H1 (cell line): Measurements from ENCODE around the gene HOXC13.

Source experiments
- HDAC6 ChIP-seq: IDR thresholded peaks from one replicate; pipeline ENCODE4 v1.7.1; 2012; ENCODE audit warnings: low read depth, mild to moderate bottlenecking, inconsistent platforms, low read length, moderate library complexity
- KDM5A ChIP-seq: fragments of 200-600 bp; IDR thresholded peaks from 2 replicates; pipeline ENCODE4 v1.7.1; 2012; ENCODE audit warnings: mild to moderate bottlenecking, low read length, inconsistent platforms, mixed read lengths
- POLR2A ChIP-seq, 2 experiments: IDR thresholded peaks; 1 replicate in 1 of 2; 2 replicates in 1 of 2; pipeline ENCODE4 v1.6.1; 2011; ENCODE audit warnings: low read depth in 2 of 2, low read length in 2 of 2, mild to moderate bottlenecking in 2 of 2; ENCODE audit errors: control extremely low read depth in 1 of 2
- RAD21 ChIP-seq, 2 experiments: IDR thresholded peaks in 1 of 2; conservative IDR thresholded peaks in 1 of 2; 2 replicates each; pipeline ENCODE4 v1.6.1; 2011; ENCODE audit warnings: low read depth in 2 of 2, low read length in 2 of 2, improper control_type of control experiment in 1 of 2, inconsistent platforms in 1 of 2, mild to moderate bottlenecking in 1 of 2, moderate library complexity in 1 of 2
- SRF ChIP-seq: IDR thresholded peaks from 2 replicates; pipeline ENCODE4 v1.6.1; 2011; ENCODE audit warnings: mild to moderate bottlenecking, low read depth, low read length, moderate library complexity
- TF ChIP-seq, protein P1 (sequence below), 3 experiments: IDR thresholded peaks; 1 replicate in 2 of 3; 2 replicates in 1 of 3; pipeline versions ENCODE4 v1.5.1 to v1.6.1; 2011; ENCODE audit warnings: low read length in 3 of 3, mild to moderate bottlenecking in 3 of 3, inconsistent platforms in 2 of 3, low read depth in 1 of 3, moderate library complexity in 1 of 3; ENCODE audit not compliant: insufficient read depth in 1 of 3; ENCODE audit errors: control extremely low read depth in 1 of 3

DNA sequence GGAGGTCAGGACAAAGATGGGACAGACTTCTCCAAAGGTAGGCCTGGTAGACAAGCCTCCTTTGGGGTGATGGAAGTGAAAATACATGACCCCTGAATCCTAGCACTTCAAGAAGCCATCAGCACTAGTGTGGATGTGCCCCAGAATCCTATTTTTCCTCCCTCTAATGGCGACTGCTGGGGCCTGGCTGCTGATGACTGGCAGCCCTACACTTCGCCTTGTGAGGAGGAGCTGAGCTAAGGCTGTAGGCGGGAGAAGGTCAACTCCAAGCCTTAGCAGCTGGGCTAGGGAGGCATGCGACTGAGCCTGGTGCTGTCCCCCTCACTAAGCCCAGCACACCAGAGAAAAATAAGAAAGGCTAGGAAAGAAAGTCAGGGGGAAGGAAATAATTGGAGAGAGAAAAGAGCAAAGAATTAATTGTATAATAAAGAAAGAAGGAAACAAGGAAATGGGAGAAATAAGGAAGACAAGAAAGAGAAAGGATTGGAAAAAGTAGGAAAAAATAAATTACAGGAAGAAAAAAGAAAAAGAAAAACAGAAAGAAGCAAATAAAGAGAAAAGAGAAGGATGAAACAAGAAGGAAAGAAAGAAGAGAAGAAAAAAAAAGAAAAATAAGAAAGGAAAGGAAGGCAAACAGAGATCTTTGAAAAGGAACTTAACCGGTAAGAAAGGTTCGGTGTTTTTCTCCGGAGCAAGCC lies 41.6 kb downstream of the HOXC13 start:
- TF ChIP-seq HDAC6 (no peak), SRF (no peak), RAD21 (IDR thresholded peaks at IDR 0.05 in 1 of 2, conservative IDR thresholded peaks at IDR 0.05 in 1 of 2; ENCODE audit: low read depth in 2 of 2, low read length in 2 of 2) (no peak), KDM5A (no peak), POLR2A (IDR thresholded peaks at IDR 0.05; ENCODE audit: control extremely low read depth in 1 of 2, low read depth in 2 of 2, low read length in 2 of 2) (no peak)
- TF ChIP-seq, protein P1, sequence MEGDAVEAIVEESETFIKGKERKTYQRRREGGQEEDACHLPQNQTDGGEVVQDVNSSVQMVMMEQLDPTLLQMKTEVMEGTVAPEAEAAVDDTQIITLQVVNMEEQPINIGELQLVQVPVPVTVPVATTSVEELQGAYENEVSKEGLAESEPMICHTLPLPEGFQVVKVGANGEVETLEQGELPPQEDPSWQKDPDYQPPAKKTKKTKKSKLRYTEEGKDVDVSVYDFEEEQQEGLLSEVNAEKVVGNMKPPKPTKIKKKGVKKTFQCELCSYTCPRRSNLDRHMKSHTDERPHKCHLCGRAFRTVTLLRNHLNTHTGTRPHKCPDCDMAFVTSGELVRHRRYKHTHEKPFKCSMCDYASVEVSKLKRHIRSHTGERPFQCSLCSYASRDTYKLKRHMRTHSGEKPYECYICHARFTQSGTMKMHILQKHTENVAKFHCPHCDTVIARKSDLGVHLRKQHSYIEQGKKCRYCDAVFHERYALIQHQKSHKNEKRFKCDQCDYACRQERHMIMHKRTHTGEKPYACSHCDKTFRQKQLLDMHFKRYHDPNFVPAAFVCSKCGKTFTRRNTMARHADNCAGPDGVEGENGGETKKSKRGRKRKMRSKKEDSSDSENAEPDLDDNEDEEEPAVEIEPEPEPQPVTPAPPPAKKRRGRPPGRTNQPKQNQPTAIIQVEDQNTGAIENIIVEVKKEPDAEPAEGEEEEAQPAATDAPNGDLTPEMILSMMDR (IDR thresholded peaks at IDR 0.05; ENCODE audit: control extremely low read depth in 1 of 3, insufficient read depth in 1 of 3, low read depth in 1 of 3, low read length in 3 of 3) = no peak
